Right atrium auricular region (tissue), 2 donors: ENCODE data around the gene PTGS2. TPM values are rescaled to one million over a fixed set of nuclear protein-coding genes. Genes with fewer than 3 reads are reported as not detected.

Source experiments
- DNase-seq: peaks from one replicate; pipeline ENCODE4 v3.0.0-alpha.2; 2019; ENCODE audit warnings: low spot score
- H3K27ac ChIP-seq, 2 donors: fragments of 200-600 bp; sonication (generic); 1 replicate in 1 of 2; 2 replicates in 1 of 2; pipeline ENCODE4 v1.5.1; 2016 to 2019
- H3K27me3 ChIP-seq, 2 donors: fragments of 200-600 bp; sonication (generic); one replicate each; pipeline versions ENCODE4 v1.5.1 to v1.6.0; 2017 to 2019
- H3K36me3 ChIP-seq: fragments of 200-600 bp; sonication (generic); one replicate; pipeline ENCODE4 v1.5.1; 2016
- H3K4me1 ChIP-seq, 2 donors: fragments of 200-600 bp; sonication (generic); one replicate each; pipeline versions ENCODE4 v1.5.1 to v1.6.0; 2017 to 2019
- H3K4me3 ChIP-seq, 2 donors: fragments of 200-600 bp; sonication (generic); 1 replicate in 1 of 2; 2 replicates in 1 of 2; pipeline ENCODE4 v1.5.1; 2017 to 2019; ENCODE audit warnings: mild to moderate bottlenecking in 1 of 2, moderate library complexity in 1 of 2
- H3K9me3 ChIP-seq, 2 donors: fragments of 200-600 bp; sonication (generic); one replicate each; pipeline ENCODE4 v1.5.1; 2019
- CTCF ChIP-seq, 2 donors: fragments of 200-600 bp; sonication (generic); IDR thresholded peaks; one replicate each; pipeline ENCODE4 v1.5.1; 2019; ENCODE audit warnings: antibody characterized with exemption in 2 of 2
- total RNA-seq, 2 donors: library from RNA; depleted of rRNA; stranded (reverse); fragments of >200 nt; gene quantifications; one replicate each; pipeline ENCODE4 v1.1.0, GENCODE V29; 2016

Gene PTGS2
- total RNA-seq, 2 donors from 2014 or later, result 1.9 to 2.5 TPM

- no peak for TF ChIP-seq CTCF (IDR thresholded peaks at IDR 0.05)
- no peaks in the 10 kb centered on the region for H3K36me3 ChIP-seq
Measured at GRCh38 chr1:186662752-186663151, 17.5 kb downstream of the PTGS2 start.

GRCh38 chr1:186659890-186660341, 20.3 kb downstream of the PTGS2 start:
- no peaks in the 10 kb centered on the region for H3K27me3 ChIP-seq
- TF ChIP-seq CTCF (IDR thresholded peaks at IDR 0.05), result no peak
- DNase-seq, result no peak
- H3K9me3 ChIP-seq, result peaks cover 0 to 4% of the 10 kb centered on the region in 2 donors
- no peaks in the 10 kb centered on the region for H3K36me3 ChIP-seq
- H3K27ac ChIP-seq, result no peak overlapping the region
- no peak overlapping the region for H3K4me3 ChIP-seq
- no peaks in the 10 kb centered on the region for H3K4me1 ChIP-seq

More at GRCh38 chr1:186662752-186663151, 17.5 kb downstream of the PTGS2 start:
- DNase-seq, result no peak
- Histone ChIP-seq H3K4me3 (no peak overlapping the region), H3K27ac (no peak overlapping the region), H3K9me3 (peaks cover 0 to 4% of the 10 kb centered on the region in 2 donors), H3K4me1 (no peaks in the 10 kb centered on the region), H3K27me3 (no peaks in the 10 kb centered on the region)

DNA sequence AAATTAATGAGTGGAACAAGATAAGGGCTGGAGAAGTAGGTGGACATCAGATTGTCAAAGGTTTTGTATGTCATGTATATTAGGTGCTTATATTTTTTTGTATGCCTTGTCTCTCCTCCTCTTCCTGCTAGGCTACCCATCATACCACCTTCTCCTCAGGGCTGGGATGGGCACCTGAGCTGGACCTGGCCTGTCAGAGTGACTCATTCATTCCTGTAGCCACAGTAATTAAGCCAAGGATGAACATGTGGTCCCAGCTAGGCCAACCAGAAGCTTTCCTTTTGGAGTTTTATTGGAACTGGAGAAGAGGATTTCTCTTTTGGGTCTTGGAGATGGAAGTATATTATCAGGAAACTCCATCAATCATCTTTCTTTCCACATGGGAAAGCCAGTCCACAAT, 21.2 kb downstream of the PTGS2 start:
- H3K4me1 ChIP-seq, result no peaks in the 10 kb centered on the region
- TF ChIP-seq CTCF (IDR thresholded peaks at IDR 0.05), result no peak
- no peaks in the 10 kb centered on the region for H3K36me3 ChIP-seq
- DNase-seq, result no peak
- no peak overlapping the region for H3K27ac ChIP-seq
- H3K4me3 ChIP-seq, result no peak overlapping the region
- H3K9me3 ChIP-seq, result no peaks in the 10 kb centered on the region
- no peaks in the 10 kb centered on the region for H3K27me3 ChIP-seq

DNA sequence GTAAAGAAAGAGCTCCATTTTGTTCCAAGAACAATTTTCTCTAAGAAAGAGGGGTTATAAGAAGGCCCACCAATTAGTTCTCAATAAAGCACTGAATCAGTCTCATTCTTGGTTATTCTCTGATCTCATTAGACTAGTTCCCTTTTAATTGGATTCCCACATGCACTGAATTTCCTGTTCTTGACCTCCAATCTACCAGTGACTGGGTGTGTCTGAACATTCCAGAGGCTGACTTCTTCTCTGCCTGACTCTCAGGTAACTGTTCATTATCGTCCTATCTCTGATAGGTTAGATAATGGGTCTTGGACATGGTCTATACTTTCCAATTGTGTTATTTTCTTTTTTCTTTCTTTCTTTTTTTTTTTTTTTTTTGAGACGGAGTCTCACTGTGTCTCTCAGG, 22.7 kb downstream of the PTGS2 start:
- TF ChIP-seq CTCF (IDR thresholded peaks at IDR 0.05), result no peak
- H3K9me3 ChIP-seq, result no peaks in the 10 kb centered on the region

DNA sequence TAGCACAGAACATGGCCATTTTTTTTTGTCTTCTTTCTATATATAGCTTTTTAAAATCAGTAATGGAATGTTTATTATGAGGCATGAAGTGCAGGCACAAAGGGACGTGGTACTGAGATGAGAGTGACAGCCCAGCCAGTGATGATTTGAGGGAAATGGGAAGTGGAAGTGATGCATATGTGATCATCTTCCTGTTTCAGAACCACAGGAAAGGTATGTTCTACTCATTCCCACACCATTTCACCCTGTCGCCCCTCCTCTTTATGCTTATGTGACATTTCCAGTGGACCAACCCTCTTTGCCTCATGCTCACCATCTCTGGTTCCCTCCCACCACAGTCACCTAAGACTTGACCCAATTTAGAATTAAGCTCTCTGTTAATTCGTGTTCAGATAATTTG, 24.3 kb downstream of the PTGS2 start:
- Histone ChIP-seq H3K4me3 (no peak overlapping the region), H3K27me3 (no peaks in the 10 kb centered on the region), H3K4me1 (no peaks in the 10 kb centered on the region), H3K27ac (no peak overlapping the region), H3K9me3 (no peaks in the 10 kb centered on the region), H3K36me3 (no peaks in the 10 kb centered on the region)
- no peak for TF ChIP-seq CTCF (IDR thresholded peaks at IDR 0.05)
- no peak for DNase-seq

More for the DNA sequence above, 22.7 kb downstream of the PTGS2 start:
- no peaks in the 10 kb centered on the region for H3K36me3 ChIP-seq
- no peak overlapping the region for H3K27ac ChIP-seq
- no peaks in the 10 kb centered on the region for H3K4me1 ChIP-seq
- H3K27me3 ChIP-seq, result no peaks in the 10 kb centered on the region
- DNase-seq, result no peak
- H3K4me3 ChIP-seq, result no peak overlapping the region

DNA sequence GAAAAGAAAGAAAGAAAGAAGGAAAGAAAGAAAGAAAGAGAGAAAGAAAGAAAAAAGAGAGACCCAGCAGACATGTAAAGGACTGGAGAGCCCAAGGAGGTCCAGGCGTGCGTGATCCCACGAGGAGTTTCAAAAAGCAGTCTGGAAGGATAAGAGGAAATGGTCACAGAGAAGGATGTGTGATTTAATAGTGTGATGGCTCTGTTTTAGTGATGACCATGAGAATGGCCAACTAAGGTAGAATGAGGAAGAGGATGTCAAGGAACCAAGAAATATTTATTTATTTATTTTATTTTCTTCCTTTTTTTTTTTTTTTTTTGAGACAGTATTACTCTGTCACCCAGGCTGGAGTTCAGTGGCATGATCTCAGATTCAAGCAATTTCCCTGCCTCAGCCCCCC, 25.5 kb downstream of the PTGS2 start:
- TF ChIP-seq CTCF (IDR thresholded peaks at IDR 0.05), result no peak
- no peak for DNase-seq
- H3K9me3 ChIP-seq, result no peaks in the 10 kb centered on the region
- H3K4me3 ChIP-seq, result no peak overlapping the region
- no peaks in the 10 kb centered on the region for H3K4me1 ChIP-seq
- H3K27ac ChIP-seq, result no peak overlapping the region
- H3K36me3 ChIP-seq, result no peaks in the 10 kb centered on the region
- no peaks in the 10 kb centered on the region for H3K27me3 ChIP-seq
